Trophoblast cell (in vitro differentiated cells and primary cell): ENCODE measurements around the gene LMAN2L.

Source experiments
- DNase-seq, 2 donors: peaks; one replicate each; pipeline ENCODE4 v3.0.0-alpha.2; 2016
- H2AFZ ChIP-seq: 2 replicates; pipeline ENCODE4 v1.6.1; 2013; ENCODE audit warnings: low read length, moderate library complexity, mild to moderate bottlenecking; ENCODE audit not compliant: insufficient read depth, poor library complexity
- H2AK5ac ChIP-seq: 2 replicates; pipeline ENCODE4 v1.6.1; 2013; ENCODE audit warnings: mild to moderate bottlenecking, low read length
- H2BK120ac ChIP-seq: 2 replicates; pipeline ENCODE4 v1.6.1; 2013; ENCODE audit warnings: low read length, mild to moderate bottlenecking, moderate library complexity; ENCODE audit not compliant: insufficient read depth, poor library complexity
- H2BK12ac ChIP-seq: 2 replicates; pipeline ENCODE4 v1.6.1; 2013; ENCODE audit warnings: mild to moderate bottlenecking, low read length, moderate library complexity
- H2BK5ac ChIP-seq: 2 replicates; pipeline ENCODE4 v1.6.1; 2013; ENCODE audit warnings: low read length, low read depth, moderate library complexity, mild to moderate bottlenecking; ENCODE audit not compliant: poor library complexity
- H3K14ac ChIP-seq: 2 replicates; pipeline ENCODE4 v1.6.1; 2013; ENCODE audit warnings: mild to moderate bottlenecking, low read length
- H3K18ac ChIP-seq: 2 replicates; pipeline ENCODE4 v1.6.1; 2013; ENCODE audit warnings: mild to moderate bottlenecking, low read length
- H3K23ac ChIP-seq: 2 replicates; pipeline ENCODE4 v1.6.1; 2013; ENCODE audit warnings: low read length
- H3K27ac ChIP-seq: 2 replicates; pipeline ENCODE4 v1.5.1; 2013; ENCODE audit warnings: low read depth, mild to moderate bottlenecking, inconsistent platforms, low read length, moderate library complexity
- H3K27me3 ChIP-seq: 2 replicates; pipeline ENCODE4 v1.6.1; 2013; ENCODE audit warnings: inconsistent platforms, mild to moderate bottlenecking, low read length, moderate library complexity; ENCODE audit not compliant: insufficient read depth
- H3K36me3 ChIP-seq, 2 experiments: 1 replicate in 1 of 2; 2 replicates in 1 of 2; pipeline ENCODE4 v1.6.1; 2013; ENCODE audit warnings: low read length in 2 of 2, mild to moderate bottlenecking in 2 of 2, moderate library complexity in 1 of 2; ENCODE audit not compliant: insufficient read depth in 2 of 2, control insufficient read depth in 1 of 2
- H3K4ac ChIP-seq: 2 replicates; pipeline ENCODE4 v1.6.1; 2013; ENCODE audit warnings: low read depth, mild to moderate bottlenecking, low read length, moderate library complexity
- H3K4me1 ChIP-seq, 2 experiments: 1 replicate in 1 of 2; 2 replicates in 1 of 2; pipeline ENCODE4 v1.6.1; 2013; ENCODE audit warnings: low read length in 2 of 2, mild to moderate bottlenecking in 2 of 2, moderate library complexity in 1 of 2; ENCODE audit not compliant: insufficient read depth in 2 of 2, control insufficient read depth in 1 of 2
- H3K4me2 ChIP-seq: 2 replicates; pipeline ENCODE4 v1.6.1; 2013; ENCODE audit warnings: inconsistent platforms, mild to moderate bottlenecking, low read length, moderate library complexity
- H3K4me3 ChIP-seq: 2 replicates; pipeline ENCODE4 v1.5.1; 2013; ENCODE audit warnings: mild to moderate bottlenecking, low read depth, low read length, inconsistent platforms
- H3K79me1 ChIP-seq: one replicate; pipeline ENCODE4 v1.6.1; 2013; ENCODE audit warnings: low read length
- H3K79me2 ChIP-seq: 2 replicates; pipeline ENCODE4 v1.6.1; 2013; ENCODE audit warnings: low read length, mild to moderate bottlenecking; ENCODE audit not compliant: control insufficient read depth, insufficient read depth, poor library complexity
- H3K9ac ChIP-seq: 2 replicates; pipeline ENCODE4 v1.6.1; 2013; ENCODE audit warnings: mild to moderate bottlenecking, low read length
- H3K9me3 ChIP-seq: 2 replicates; pipeline ENCODE4 v1.6.1; 2013; ENCODE audit warnings: low read depth, mild to moderate bottlenecking, control low read depth, inconsistent platforms, low read length; ENCODE audit not compliant: insufficient read depth
- H4K12ac ChIP-seq: 2 replicates; pipeline ENCODE4 v1.6.1; 2013; ENCODE audit warnings: low read depth, mild to moderate bottlenecking, low read length, moderate library complexity
- H4K8ac ChIP-seq: 2 replicates; pipeline ENCODE4 v1.6.1; 2013; ENCODE audit warnings: low read depth, mild to moderate bottlenecking, low read length, moderate library complexity
- H4K91ac ChIP-seq: one replicate; pipeline ENCODE4 v1.6.1; 2013; ENCODE audit warnings: low read depth, mild to moderate bottlenecking, low read length, moderate library complexity
- WGBS: extraction: QIAGEN DNeasy Blood & Tissue Kit; methylation state at CpG from one replicate; pipeline ENCODE4 v1.1.7; 2013; ENCODE audit warnings: missing lambda C conversion rate; ENCODE audit not compliant: insufficient read length, insufficient coverage; ENCODE audit errors: extremely low coverage; 5-methylcytosine and 5-hydroxymethylcytosine counted together

The LMAN2L gene

DNA sequence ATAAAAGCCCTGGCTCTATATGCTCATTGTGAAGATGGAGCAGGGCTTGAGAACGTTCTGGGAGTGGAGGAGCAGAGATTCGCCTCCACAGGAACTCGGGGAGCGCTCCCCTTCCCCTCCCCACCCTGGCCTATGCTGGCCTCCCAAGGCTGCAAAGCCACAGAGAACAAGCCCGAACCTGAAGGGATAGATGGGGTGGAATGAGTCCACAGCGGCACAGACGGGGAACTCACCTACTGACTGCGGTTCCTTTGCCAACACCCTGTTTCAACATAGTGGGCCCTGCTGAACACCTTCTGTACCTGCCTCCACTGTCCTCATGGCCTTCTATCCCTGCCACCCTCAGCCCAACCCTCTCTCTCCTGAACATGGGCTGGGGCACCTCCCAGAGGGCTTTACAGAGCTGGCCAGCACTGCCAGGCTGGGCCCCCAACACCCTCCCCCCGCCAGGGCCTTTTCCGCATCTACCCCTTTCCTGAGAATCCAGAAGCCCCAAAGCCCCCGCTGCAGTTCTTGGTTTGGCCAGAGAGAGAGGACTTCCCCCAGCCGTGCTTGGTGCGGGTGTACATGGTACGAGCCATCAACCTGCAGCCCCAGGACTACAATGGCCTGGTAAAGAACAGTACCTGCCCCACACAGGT lies 41.5 kb downstream of the LMAN2L start:
- Histone ChIP-seq H2AK5ac (no peak overlapping the region), H3K36me3 (peaks cover 3 to 8% of the 10 kb centered on the region in 2 experiments), H4K12ac (no peak overlapping the region), H3K23ac (no peak overlapping the region), H3K9me3 (peaks cover 4% of the 10 kb centered on the region), H3K79me2 (no peaks in the 10 kb centered on the region), H2BK120ac (no peak overlapping the region), H3K27me3 (no peaks in the 10 kb centered on the region), H3K4ac (no peak overlapping the region), H2BK5ac (no peak overlapping the region), H4K8ac (no peak overlapping the region), H2BK12ac (no peak overlapping the region), H2AFZ (no peak overlapping the region), H3K4me2 (no peak overlapping the region), H3K14ac (no peak overlapping the region), H3K9ac (no peak overlapping the region), H3K27ac (no peak overlapping the region), H3K18ac (no peak overlapping the region), H3K4me3 (no peak overlapping the region), H4K91ac (no peak overlapping the region), H3K4me1 (peaks cover 0 to 3% of the 10 kb centered on the region in 2 experiments), H3K79me1 (no peaks in the 10 kb centered on the region)
- WGBS: no CpG with 5 or more reads among the region's 14 CpGs
- DNase-seq: no peak

DNA sequence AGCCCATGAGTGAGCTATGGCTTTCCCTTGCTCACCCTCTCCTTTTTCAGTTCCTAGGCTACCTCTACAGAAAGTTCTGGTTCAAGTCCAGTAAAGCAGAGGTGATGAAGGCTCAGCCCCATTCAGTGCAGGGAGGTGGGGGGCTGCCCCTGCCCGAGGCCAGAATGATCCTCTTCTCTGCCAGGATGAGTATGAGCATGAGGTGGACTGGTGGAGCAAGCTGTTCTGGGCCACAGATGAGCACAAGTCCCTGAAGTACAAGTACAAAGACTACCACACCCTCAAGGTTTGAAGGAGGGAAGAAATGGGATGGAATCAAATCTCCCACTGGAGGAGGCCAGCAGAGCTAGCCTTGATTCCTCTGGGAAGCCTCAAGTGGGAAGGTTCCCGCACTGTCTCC lies 42.4 kb downstream of the LMAN2L start:
- no CpG with 5 or more reads among the region's 2 CpGs for WGBS
- no peak overlapping the region for H2AK5ac ChIP-seq
- no peak overlapping the region for H2BK5ac ChIP-seq
- no peak overlapping the region for H4K12ac ChIP-seq
- no peak overlapping the region for H2BK12ac ChIP-seq
- no peak overlapping the region for H3K9ac ChIP-seq
- no peak overlapping the region for H2BK120ac ChIP-seq
- no peak overlapping the region for H3K4me2 ChIP-seq
- no peak overlapping the region for H3K23ac ChIP-seq
- DNase-seq: no peak
- H3K4me3 ChIP-seq: no peak overlapping the region
- no peaks in the 10 kb centered on the region for H3K79me1 ChIP-seq
- no peak overlapping the region for H3K14ac ChIP-seq
- no peak overlapping the region for H3K27ac ChIP-seq
- no peaks in the 10 kb centered on the region for H3K27me3 ChIP-seq
- no peak overlapping the region for H2AFZ ChIP-seq
- H3K4me1 ChIP-seq: peaks cover 0 to 3% of the 10 kb centered on the region in 2 experiments
- peaks cover 4% of the 10 kb centered on the region for H3K9me3 ChIP-seq
- H3K36me3 ChIP-seq: peaks cover 0 to 2% of the 10 kb centered on the region in 2 experiments
- no peak overlapping the region for H3K4ac ChIP-seq
- H3K18ac ChIP-seq: no peak overlapping the region
- H4K8ac ChIP-seq: no peak overlapping the region
- no peak overlapping the region for H4K91ac ChIP-seq
- H3K79me2 ChIP-seq: no peaks in the 10 kb centered on the region

DNA sequence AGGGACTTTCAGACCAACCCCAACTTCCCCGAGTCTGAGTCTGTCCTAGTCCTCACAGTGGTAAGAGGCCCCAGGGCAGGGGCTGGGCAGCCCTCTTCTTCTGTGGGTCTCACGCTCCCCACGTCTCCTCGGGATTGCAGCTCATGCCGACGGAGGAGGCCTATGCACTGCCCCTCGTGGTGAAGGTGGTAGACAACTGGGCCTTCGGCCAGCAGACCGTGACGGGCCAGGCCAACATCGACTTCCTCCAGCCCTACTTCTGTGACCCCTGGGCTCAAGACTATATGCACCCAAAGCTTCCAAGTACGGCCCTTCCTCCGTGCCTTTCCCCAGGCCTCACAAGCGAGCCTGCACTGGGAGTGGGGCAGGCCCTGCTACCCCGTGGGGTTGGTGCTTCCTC lies 44.3 kb downstream of the LMAN2L start:
- H4K8ac ChIP-seq: no peak overlapping the region
- no peak overlapping the region for H4K12ac ChIP-seq
- no peak overlapping the region for H3K4ac ChIP-seq
- no peak overlapping the region for H3K14ac ChIP-seq
- H3K79me2 ChIP-seq: no peaks in the 10 kb centered on the region
- H3K9me3 ChIP-seq: peaks cover 4% of the 10 kb centered on the region
- no peak overlapping the region for H3K4me2 ChIP-seq
- no peak overlapping the region for H2AFZ ChIP-seq
- WGBS: no CpG with 5 or more reads among the region's 15 CpGs
- no peak overlapping the region for H2BK120ac ChIP-seq
- no peak for DNase-seq
- no peak overlapping the region for H3K9ac ChIP-seq
- no peak overlapping the region for H3K4me3 ChIP-seq
- H4K91ac ChIP-seq: no peak overlapping the region
- peaks cover 5% of the 10 kb centered on the region for H3K79me1 ChIP-seq
- no peak overlapping the region for H2AK5ac ChIP-seq
- H3K4me1 ChIP-seq: peaks cover 0 to 3% of the 10 kb centered on the region in 2 experiments
- H3K36me3 ChIP-seq: no peaks in the 10 kb centered on the region
- H3K23ac ChIP-seq: no peak overlapping the region
- no peak overlapping the region for H3K27ac ChIP-seq
- H3K18ac ChIP-seq: no peak overlapping the region
- H3K27me3 ChIP-seq: no peaks in the 10 kb centered on the region
- H2BK5ac ChIP-seq: no peak overlapping the region
- no peak overlapping the region for H2BK12ac ChIP-seq

DNA sequence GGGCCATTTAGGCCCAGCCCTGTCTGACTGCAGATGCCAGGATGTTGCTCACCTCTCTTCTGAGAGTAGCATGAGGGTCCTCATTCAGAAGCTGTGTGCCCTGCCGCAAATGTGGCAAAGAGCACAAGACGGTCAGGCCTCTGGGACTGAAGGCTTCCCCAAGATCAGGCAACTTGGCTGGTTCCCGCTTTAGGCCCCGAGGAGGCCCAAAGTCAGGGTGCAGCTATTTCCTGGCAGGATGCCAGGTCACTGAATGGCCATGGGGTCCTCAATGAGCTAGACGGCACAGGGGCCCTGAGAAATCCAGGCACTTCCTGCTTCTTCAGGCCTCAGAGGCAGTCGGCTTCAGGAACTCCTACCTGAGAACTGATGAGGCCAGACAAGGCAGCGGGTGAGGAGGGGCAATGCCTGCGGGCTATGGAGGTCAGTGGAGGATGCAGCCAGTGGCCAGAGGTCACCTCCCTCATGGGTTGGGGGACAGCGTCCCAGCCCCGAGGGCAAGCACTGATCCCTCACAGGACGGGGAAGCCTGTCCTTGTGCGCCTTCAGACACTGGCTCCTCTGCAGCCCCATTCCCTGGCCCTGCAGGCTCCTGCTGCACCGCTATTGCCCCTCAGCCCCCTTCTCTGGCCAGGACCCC lies 44.9 kb downstream of the LMAN2L start:
- Histone ChIP-seq H3K4ac (no peak overlapping the region), H3K4me2 (no peak overlapping the region)
- no CpG with 5 or more reads among the region's 13 CpGs for WGBS

More for the DNA sequence above, 44.9 kb downstream of the LMAN2L start:
- H3K36me3 ChIP-seq: no peaks in the 10 kb centered on the region
- H3K18ac ChIP-seq: no peak overlapping the region
- H4K8ac ChIP-seq: no peak overlapping the region
- no peak overlapping the region for H2BK5ac ChIP-seq
- no peaks in the 10 kb centered on the region for H3K79me2 ChIP-seq
- no peak overlapping the region for H3K9ac ChIP-seq
- no peak overlapping the region for H2BK12ac ChIP-seq
- H3K4me3 ChIP-seq: no peak overlapping the region
- no peak overlapping the region for H2AFZ ChIP-seq
- H3K23ac ChIP-seq: no peak overlapping the region
- H3K9me3 ChIP-seq: peaks cover 4% of the 10 kb centered on the region
- H3K27ac ChIP-seq: no peak overlapping the region
- H3K27me3 ChIP-seq: no peaks in the 10 kb centered on the region
- peak in 1 of 2 donors; percentile 22 for DNase-seq
- no peak overlapping the region for H4K12ac ChIP-seq
- H2AK5ac ChIP-seq: no peak overlapping the region
- H3K4me1 ChIP-seq: peaks cover 0 to 8% of the 10 kb centered on the region in 2 experiments
- no peak overlapping the region for H4K91ac ChIP-seq
- H3K14ac ChIP-seq: no peak overlapping the region
- no peak overlapping the region for H2BK120ac ChIP-seq
- peaks cover 9% of the 10 kb centered on the region for H3K79me1 ChIP-seq
